GM12874 (cell line): Measurements from ENCODE around the gene CADPS2.

Experiments
- CTCF ChIP-seq: IDR thresholded peaks from 2 replicates; pipeline ENCODE4 v1.5.1; 2011; ENCODE audit warnings: low read depth, mild to moderate bottlenecking, control low read depth, low read length, moderate library complexity; ENCODE audit not compliant: insufficient read depth

CADPS2 gene

GRCh38 chr7:122305475-122306319 is 580.6 kb downstream of the CADPS2 start:
- TF ChIP-seq CTCF = no peak

- no peak for TF ChIP-seq CTCF
Observed at GRCh38 chr7:122304996-122305421, 581.3 kb downstream of the CADPS2 start.

DNA sequence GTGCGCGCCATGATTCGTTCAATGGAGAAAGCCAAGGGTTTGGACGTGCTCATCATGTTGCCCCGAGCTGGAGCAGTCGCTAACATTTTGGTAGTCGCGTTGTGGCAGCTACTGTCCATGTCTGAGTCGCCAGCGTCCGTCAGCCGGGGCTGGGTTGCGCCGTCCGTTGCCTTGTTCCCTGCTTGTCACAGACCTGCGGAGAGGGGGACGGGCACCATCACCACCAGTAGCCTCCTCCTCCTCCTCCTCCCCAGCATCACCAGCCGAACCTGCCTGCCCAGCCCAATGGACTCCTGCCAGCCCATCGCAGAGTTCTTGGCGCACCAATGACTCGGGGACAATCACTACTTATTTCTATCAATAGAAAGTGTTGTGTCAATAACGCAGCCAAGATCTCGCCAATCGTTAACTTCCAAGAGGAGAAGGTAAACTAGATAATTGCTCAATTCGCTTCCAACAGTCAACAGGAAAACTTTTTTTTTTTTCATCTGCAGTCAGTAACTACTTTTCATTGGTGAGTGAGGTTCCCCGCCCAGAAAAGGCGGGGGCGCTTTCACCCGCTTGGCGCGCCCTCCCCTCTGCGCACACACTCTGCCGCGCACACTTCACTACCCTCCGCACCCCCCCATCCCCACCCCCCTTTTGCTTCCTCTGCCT is 581.8 kb downstream of the CADPS2 start, which contains the start of gene FEZF1:
TSS of gene FEZF1 (minus strand) at position 432 of the 657 bp plus-strand sequence. CDS start at position 119, 313 bp downstream.
- TF ChIP-seq CTCF = no peak

- no peak for TF ChIP-seq CTCF
Observed at GRCh38 chr7:122303531-122304318, 582.5 kb downstream of the CADPS2 start.

GRCh38 chr7:122302761-122303530 is 583.3 kb downstream of the CADPS2 start:
- TF ChIP-seq CTCF = no peak

GRCh38 chr7:122301858-122302760 is 584.2 kb downstream of the CADPS2 start:
- no peak for TF ChIP-seq CTCF
